Mammary epithelial cell (primary cell): Measurements from ENCODE around the gene RGS19.

Source experiments
- CTCF ChIP-seq, 2 donors: IDR thresholded peaks in 1 of 2; conservative IDR thresholded peaks in 1 of 2; 2 replicates each; pipeline ENCODE4 v1.5.1; 2011 to 2012; ENCODE audit warnings: inconsistent platforms in 2 of 2, low read length in 2 of 2, mild to moderate bottlenecking in 2 of 2, control low read depth in 1 of 2, low read depth in 1 of 2; ENCODE audit not compliant: insufficient read depth in 1 of 2; ENCODE audit errors: extremely low read depth in 1 of 2
- EZH2 ChIP-seq: IDR thresholded peaks from 2 replicates; pipeline ENCODE4 v1.6.1; 2012; ENCODE audit warnings: low read length, inconsistent platforms, borderline replicate concordance

GRCh38 chr20:64056889-64057627 is 22.3 kb downstream of the RGS19 start:
- no peak for TF ChIP-seq CTCF (conservative IDR thresholded peaks at IDR 0.05 in 1 of 2, IDR thresholded peaks at IDR 0.05 in 1 of 2; ENCODE audit: extremely low read depth in 1 of 2, insufficient read depth in 1 of 2, low read depth in 1 of 2, low read length in 2 of 2)
- TF ChIP-seq EZH2: no peak
